ENCODE data around the gene APPL2. TPM values are rescaled to one million over a fixed set of nuclear protein-coding genes. Genes with fewer than 3 reads are reported as not detected.

The APPL2 gene
- total RNA-seq, 1 experiment from 2014 or later, result 20.7 TPM

Other genes starting within 250 kb of the APPL2 start
- gene NOPCHAP1, start 249.9 kb downstream of the APPL2 start, total RNA-seq (2014; rRNA removed; shearing (Covaris generic)), result 9.3 and 10.8 TPM in 2 replicates
- 6.7 and 13.8 TPM in 2 replicates for gene ALDH1L2, start 151.7 kb downstream of the APPL2 start, total RNA-seq (2014; rRNA removed; shearing (Covaris generic))
- 73.2 and 83.6 TPM in 2 replicates for gene WASHC4, start 128.4 kb downstream of the APPL2 start, total RNA-seq (2014; rRNA removed; shearing (Covaris generic))
- gene C12orf75, start 94.5 kb upstream of the APPL2 start, total RNA-seq (2014; rRNA removed; shearing (Covaris generic)), result 225 and 267 TPM in 2 replicates

Data from RPMI7951 (cell line).